ENCODE results near the gene TNS3.

TNS3 gene

GRCh38 chr7:47292832-47293309 is 289.0 kb downstream of the TNS3 start:
- no peak for DNase-seq

GRCh38 chr7:47291461-47292081 is 290.3 kb downstream of the TNS3 start:
- no peak for DNase-seq

GRCh38 chr7:47290867-47291266 is 291.0 kb downstream of the TNS3 start:
- DNase-seq = no peak

GRCh38 chr7:47290466-47290865 is 291.4 kb downstream of the TNS3 start:
- DNase-seq = no peak

- no peak for DNase-seq
Observed at GRCh38 chr7:47288060-47288459, 293.9 kb downstream of the TNS3 start.

- DNase-seq = no peak
Observed at GRCh38 chr7:47285860-47286491, 295.9 kb downstream of the TNS3 start.

- DNase-seq = no peak
Observed at GRCh38 chr7:47284691-47285635, 296.9 kb downstream of the TNS3 start.

- no peak for DNase-seq
Observed at GRCh38 chr7:47283497-47284131, 298.3 kb downstream of the TNS3 start.

GRCh38 chr7:47282790-47283496 is 299.0 kb downstream of the TNS3 start:
- DNase-seq = no peak

GRCh38 chr7:47281966-47282643 is 299.8 kb downstream of the TNS3 start:
- DNase-seq = no peak

GRCh38 chr7:47281161-47281560 is 300.8 kb downstream of the TNS3 start:
- no peak for DNase-seq

- DNase-seq = no peak
Observed at GRCh38 chr7:47280114-47280513, 301.8 kb downstream of the TNS3 start.

- DNase-seq = no peak
Observed at GRCh38 chr7:47278043-47278442, 303.9 kb downstream of the TNS3 start.

- DNase-seq = no peak
Observed at GRCh38 chr7:47277321-47277781, 304.6 kb downstream of the TNS3 start.

- no peak for DNase-seq
Observed at GRCh38 chr7:47273974-47274766, 307.7 kb downstream of the TNS3 start.

GRCh38 chr7:47273088-47273487 is 308.8 kb downstream of the TNS3 start:
- no peak for DNase-seq

GRCh38 chr7:47271749-47272148 is 310.2 kb downstream of the TNS3 start:
- no peak for DNase-seq

- no peak for DNase-seq
Observed at GRCh38 chr7:47268851-47269836, 312.8 kb downstream of the TNS3 start.

GRCh38 chr7:47267346-47267745 is 314.6 kb downstream of the TNS3 start:
- DNase-seq = no peak

- DNase-seq = no peak
Observed at GRCh38 chr7:47266799-47267198, 315.1 kb downstream of the TNS3 start.

Measured in NCI-H82 (cell line).